Stimulated activated CD4-positive, alpha-beta T cell treated with anti-CD3 and anti-CD28 coated beads, Interleukin-4, amount 100 ng/mL, for 48 hours (primary cell): ENCODE measurements around the gene SPDYE16.
"Not testable (repeated sequence)": the region's sequence is repeated elsewhere in the genome, so short reads cannot be mapped to it uniquely, and the experiment has no call there.

Experiments
- DNase-seq, 2 donors: peaks; one replicate each; pipeline ENCODE4 v3.0.0-alpha.2; 2020; ENCODE audit warnings: low read depth in 2 of 2

SPDYE16 gene, protein sequence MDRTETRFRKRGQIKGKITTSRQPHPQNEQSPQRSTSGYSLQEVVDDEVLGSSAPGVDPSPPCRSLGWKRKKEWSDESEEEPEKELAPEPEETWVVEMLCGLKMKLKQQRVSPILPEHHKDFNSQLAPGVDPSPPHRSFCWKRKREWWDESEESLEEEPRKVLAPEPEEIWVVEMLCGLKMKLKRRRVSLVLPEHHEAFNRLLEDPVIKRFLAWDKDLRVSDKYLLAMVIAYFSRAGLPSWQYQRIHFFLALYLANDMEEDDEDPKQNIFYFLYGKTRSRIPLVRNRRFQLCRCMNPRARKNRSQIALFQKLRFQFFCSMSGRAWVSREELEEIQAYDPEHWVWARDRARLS

DNA sequence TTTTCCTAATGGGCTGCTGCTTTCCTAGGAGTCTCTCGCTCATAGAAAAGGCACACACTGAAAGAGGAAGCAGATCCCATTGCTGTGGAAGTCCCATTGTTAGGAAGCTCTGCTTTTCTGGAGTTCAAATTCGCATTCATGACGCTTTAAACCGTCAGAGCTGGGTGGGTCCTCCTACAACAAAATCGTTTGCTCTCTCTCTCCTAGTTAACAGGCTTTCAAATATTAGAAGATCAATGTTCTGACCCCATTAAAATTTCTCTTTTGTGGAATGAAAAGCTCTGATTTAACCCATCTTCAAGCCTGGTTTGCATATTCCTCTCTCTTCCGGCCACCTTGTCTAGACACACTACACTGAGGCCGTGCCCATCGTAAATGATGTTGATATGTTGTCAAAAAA is at the start of gene SPDYE16:
SPDYE16 (minus strand) TSS at position 101 of the 400 bp plus-strand sequence. CDS start 1,838 bp downstream, outside the sequence.
- DNase-seq: not testable (repeated sequence)

DNA sequence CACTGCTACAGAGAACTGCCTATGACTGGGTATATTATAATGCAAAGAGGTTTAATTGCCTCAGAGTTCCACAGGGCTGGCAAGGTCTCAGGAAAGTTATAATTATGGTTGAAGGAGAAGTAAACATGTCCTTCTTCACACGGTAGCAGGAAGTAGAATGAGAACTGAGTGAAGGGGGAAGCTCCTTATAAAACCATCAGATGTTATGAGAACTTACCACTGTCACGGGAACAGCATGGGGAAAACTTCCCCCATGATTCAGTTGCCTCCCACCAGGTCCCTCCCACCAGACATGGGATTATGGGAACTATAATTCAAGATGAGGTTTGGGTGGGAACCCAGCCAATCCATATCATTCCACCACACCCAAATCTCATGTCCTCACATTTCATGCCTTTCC is 49.6 kb upstream of the SPDYE16 start:
- not testable (repeated sequence) for DNase-seq

DNA sequence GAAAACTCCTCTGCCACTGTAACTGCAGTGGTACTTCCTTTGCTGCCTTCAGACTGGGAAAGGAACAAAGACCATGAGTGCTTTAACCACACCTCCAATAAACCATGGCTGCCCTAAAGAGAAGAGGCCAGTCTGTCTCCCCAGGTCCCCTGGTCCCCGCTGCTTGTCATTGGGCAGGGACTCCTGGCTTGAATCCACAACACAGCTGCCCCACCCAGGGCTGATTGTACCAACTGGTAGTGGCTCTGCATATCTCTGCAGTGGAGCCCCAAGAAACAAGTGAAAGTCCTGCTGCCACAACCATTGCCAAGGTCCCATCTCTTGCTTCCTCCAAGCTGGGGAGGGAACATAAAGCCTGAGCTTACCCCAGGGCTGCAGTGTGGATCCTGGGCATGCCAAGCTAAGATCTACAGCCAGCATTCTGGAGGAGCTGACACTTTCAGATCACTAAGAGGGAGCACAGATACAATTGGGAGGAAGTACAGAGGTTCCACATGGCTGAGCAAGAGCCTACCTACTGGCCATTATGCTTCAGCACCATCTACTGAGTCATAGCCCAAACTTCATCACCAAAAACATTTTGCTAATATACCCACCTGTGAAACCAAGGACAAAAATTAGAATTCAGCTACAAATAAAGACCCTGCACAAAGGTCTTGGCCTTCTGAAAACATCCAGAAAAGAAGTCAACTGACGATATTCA is 48.7 kb upstream of the SPDYE16 start:
- DNase-seq: not testable (repeated sequence)

DNA sequence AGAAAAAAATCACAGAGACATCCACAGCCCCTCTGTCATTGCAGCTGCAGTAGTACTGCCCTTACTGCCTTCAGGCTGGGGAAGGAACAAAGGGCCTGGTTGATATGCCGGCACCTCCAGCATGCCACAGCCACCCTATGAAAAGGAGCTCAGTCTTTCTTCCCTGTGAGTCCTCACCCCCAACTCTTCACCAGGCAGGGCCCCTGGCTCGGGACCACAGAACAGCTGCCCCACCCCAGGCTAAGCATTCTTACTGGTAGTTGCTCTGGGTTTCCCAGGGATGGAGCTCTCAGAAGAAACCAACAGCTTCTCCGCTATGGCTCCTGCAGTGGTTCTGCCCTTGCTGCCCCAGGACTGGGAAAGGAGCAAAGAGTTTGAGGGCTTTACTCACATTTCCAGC is 47.9 kb upstream of the SPDYE16 start:
- not testable (repeated sequence) for DNase-seq

DNA sequence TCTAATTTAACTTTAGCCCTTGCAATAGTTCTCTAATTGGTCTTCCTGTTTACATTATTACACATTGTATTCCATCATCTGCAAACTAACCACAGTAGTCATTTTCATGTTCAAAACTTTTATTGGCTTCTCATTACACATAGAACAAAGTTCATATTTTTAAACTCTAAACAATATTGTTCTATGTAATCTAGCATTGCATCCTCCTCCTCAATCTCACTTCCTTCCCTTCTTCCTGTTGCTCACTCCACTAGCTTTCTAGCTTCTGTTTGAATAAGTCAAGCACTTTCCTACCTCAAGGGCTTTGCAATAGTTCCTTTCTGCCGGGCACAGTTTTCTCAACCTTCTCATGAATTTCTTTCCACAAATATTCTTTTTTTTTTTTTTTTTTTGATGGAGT is 45.5 kb upstream of the SPDYE16 start:
- DNase-seq: not testable (repeated sequence)

DNA sequence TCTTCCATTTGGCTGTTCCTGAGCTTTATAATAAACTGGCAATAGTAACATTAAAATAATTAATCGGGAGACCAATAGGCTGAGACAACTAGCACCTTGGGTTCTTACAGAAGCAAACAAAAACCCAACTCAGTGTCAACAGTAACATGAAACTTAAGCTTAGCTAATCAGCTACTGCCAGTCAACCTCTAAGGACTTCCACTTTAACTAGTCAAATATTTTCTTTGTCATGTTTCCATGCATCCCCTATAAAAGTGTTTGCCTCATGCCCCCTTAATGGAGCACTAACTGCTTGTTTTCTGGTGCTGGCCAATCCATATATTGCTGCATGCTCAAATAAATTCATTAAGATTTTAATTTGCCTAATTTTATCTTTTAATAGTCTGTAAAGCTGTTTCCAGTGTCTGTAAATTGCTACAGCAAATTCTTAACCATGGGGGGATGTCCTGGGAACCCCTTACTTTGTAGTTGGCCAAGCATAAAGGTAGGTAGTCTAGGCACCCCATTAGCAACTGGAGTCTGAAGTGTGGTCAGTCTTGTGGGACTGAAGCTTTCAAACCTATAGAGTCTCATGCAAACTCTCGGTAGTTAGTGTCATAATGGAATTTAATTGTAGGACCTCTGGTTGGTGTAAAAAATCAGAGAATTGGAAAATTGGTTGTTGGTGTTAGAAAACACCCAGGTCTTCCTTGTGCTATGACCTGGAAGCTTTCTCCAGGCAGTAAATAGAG is 43.7 kb upstream of the SPDYE16 start:
- not testable (repeated sequence) for DNase-seq

DNA sequence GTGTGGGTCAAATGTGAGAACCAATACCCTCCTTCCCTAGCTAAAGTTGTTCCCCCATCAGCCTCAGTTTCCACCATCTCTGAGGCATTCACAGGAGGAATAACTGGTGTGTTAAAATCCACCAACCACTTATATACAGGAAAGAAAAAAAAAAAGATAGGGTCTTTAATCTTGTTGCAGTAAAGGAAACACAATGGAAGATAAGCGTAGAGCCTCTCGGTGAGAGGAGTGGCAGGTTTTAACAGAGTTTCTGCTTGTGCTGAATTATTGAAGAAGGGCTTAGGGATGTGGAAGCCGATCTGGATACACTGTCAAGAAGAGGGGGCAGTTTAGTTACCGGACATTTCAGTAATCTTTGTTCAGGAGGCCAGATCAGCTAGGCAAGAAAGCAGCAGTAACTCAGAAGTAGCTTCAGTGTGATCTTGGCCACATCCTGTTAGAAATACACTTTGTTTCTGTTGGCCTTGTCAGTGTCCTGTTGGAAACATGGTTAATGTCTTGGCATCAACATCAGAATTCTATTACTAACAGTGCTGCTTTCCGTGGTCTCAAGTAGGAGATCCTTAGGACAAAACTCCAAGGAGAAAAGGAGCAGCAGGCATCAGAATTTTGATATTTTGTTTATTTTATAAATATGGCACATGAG is 40.7 kb upstream of the SPDYE16 start:
- not testable (repeated sequence) for DNase-seq

DNA sequence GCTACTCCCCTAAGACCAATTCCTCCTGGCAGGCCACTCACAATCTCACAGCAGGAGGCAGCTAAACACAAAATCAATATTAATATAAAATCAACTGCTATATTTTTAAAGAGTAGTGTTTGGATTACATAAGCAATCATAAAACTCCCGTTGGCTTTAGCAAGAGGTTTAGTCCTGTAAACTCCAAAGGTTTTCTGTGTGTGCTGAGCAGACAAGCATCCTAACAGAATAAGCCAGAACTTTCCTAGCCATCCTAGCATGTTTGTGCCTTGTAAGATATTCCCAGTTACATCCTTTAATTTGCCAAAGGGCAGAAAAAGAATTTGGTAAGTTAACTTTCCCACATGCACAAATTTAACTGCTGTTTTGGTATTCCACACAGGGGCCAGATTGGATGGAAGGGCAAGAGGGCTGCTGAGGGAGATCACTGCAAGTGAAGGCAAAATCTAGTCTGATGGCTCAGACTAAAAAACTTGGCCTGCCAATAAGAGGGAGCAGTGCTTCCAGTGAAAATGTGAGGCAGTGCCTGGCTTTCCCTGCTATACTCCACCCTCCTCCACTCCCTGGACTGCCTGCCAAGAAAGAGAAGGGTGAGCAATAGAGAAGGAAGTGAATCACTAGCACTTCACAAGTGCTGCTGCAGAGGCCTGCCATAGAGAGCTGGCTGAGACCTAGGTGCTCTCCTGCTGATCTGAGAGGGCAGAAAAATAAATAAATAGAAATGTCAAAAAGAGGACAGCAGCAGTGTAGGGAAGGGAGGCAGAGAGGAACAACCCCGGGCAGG is 39.9 kb upstream of the SPDYE16 start:
- DNase-seq: peak in 1 of 2 donors; percentile 8

DNA sequence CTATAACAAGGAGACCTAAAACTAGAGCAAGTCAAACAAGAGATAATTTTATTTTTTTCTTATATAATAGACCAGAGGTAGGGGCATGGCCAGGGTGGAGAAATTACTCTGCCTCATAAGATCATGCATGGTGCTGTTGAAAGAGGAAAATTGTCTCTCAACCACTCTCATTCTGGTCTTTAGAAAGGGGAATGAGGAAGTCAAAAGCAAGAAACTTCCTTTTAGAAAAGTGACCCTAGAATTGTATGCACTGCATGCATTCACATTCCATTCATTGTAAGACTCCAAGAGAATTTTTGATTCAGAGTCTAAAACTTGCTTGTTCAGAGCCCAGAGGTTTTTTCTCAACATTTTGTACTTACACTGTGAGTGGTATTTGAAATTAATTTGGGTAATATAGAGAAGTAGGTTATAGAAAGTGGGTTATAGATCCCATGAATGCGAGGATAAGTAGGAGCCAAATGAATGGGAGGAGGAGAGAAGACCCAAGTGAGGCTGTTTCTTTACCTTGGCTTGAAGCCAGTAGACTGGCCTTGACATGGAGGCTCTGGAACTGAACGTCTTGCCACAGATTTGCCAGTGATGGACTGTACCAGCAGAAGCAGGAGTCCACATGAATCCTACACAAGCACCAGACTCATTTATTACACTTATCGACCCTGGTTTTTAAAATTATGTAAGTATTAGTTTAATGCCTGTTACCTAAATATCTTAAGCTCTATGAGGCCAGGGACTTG is 33.0 kb upstream of the SPDYE16 start:
- DNase-seq: not testable (repeated sequence)

DNA sequence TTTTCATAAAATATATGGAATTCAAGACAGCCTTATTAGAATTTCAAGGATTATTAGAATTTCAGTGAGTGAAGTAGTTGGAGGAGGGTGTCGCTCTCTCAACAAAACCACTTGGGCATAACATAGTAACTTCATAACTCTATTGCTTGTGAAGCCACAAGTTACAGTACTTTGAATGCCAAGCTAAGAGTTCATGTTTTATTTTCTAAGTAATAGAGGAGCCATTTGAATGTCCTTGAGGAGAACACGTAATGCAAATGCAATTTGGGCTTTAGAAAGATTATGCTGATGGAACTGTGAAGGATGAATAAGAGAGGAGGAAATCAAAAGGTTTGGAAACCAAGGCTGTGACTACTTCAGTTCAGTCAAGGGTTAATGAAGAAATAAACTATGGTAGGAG is 32.3 kb upstream of the SPDYE16 start:
- DNase-seq: not testable (repeated sequence)

DNA sequence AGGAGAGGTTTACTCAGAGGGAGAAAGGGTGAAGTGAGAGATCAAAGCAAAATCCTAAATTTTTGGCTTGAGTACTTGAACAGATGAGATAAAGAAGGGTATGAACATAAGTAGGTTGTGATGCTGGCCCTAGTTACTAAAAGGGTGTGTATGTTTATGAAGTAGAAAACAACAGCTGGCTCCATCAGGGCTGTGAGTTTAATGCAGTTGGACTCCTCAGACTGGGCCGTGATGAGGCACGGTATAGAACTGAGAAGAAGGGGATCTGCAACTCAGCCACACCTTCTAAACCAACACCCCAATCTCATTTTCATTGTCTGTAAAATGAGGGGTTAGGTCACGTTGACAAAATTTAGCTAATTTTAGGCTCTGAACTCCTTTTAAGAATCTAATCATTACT is 29.2 kb upstream of the SPDYE16 start:
- DNase-seq: not testable (repeated sequence)

DNA sequence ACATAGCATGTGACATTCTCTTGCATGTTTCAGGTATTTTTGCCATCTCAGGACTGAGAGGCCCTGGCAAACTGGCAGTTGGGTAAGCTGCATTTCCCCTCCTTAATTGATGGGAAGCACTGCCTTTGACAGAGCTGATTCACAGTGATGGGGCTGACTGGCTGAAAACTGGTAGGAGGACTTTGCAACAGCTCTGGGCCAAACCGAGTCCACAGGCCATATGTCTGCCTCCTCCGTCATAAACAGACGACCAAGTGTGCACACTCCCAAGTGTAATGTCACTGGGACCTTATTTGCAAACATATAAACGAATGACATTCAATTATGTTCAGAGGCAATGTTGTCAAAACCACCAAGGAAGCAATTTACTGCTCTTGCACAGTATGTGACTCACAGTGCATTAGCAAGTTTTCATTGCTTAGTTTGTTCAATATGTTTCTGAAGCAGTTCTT is 27.3 kb upstream of the SPDYE16 start:
- DNase-seq: not testable (repeated sequence)

DNA sequence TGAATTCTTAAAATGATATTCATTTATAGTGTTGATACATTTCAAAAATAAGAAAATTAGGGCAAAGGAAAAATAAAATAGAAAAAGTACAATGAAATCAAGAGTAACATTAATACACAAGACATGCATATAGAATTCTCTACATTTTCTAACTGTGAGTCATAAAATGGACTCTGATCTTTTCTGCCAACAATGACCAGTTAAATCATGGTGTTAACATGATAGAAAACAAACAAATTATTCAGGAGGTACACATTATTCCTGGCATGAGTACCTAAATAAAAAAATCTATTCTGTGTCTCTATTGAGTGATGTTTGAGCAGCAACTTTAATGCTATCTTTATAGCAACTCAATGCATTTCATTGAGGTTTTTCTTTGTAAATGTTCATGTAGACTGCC is 25.6 kb upstream of the SPDYE16 start:
- DNase-seq: not testable (repeated sequence)

DNA sequence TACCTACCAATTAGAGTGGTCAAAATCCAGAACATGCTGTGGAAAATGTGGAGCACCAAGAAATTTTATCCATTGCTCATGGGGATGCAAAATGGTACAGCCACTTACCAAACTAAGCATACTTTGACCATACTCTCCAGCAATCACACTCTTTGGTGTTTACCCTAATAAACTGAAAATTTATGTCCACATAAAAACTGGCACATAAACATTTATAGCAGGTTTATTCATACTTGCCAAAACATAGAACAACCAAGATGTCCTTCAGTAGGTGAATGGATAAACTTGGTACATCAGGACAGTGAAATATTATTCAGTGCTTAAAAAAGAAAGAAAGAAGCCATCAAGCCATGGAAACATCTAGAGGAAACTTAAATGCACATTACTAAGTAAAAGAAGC is 24.7 kb upstream of the SPDYE16 start:
- not testable (repeated sequence) for DNase-seq

DNA sequence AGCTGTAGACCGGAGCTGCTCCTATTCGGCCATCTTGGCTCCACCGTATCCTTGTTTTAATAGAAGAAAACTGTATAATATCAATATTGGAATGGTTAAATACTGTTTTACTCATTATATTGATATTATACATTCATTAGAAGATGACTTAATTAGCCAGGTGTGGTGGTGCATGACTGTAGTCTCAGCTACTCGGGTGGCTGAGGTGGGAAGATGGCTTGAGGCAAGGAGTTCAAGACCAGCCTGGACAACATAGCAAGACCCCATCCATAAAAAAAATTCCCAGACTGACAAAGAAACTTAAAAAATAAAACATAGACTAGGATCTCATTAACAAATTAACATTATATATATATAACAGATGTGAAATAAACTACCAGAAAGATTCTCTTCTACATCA is 24.2 kb upstream of the SPDYE16 start:
- DNase-seq: not testable (repeated sequence)

DNA sequence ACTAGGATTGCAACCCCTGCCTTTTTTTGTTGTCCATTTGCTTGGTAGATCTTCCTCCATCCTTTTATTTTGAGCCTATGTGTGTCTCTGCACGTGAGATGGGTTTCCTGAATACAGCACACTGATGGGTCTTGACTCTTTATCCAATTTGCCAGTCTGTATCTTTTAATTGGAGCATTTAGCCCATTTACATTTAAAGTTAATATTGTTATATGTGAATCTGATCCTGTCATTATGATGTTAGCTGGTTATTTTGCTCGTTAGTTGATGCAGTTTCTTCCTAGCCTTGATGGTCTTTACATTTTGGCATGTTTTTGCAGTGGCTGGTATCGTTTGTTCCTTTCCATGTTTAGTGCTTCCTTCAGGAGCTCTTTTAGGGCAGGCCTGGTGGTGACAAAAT is 21.9 kb upstream of the SPDYE16 start:
- not testable (repeated sequence) for DNase-seq

DNA sequence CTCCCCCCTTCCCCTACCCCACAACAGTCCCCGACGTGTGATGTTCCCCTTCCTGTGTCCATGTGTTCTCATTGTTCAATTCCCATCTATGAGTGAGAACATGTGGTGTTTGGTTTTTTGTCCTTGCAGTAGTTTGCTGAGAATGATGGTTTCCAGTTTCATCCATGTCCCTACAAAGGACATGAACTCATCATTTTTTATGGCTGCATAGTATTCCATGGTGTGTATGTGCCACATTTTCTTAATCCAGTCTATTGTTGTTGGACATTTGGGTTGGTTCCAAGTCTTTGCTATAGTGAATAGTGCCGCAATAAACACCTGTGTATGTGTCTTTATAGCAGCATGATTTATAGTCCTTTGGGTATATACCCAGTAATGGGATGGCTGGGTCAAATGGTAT is 18.2 kb upstream of the SPDYE16 start:
- DNase-seq: not testable (repeated sequence)

DNA sequence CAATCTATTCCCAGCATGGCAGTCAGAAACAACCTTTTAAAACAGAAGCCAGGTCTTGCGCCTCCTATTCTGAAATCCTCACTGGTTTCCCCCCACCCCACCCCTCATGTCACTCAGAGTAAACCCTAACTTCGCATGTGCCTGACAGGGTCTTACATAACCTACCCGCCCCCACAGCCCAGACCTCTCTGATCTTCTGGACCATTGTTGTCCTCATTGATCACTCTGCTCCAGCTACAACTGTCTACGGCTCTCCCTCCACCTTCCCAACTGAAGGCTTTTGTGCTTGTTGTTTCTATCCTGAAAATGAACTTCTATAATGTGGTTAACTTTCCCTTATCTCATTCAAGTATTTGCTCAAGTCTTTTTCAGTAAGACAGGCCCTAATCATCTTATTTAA is 17.1 kb upstream of the SPDYE16 start:
- DNase-seq: not testable (repeated sequence)

DNA sequence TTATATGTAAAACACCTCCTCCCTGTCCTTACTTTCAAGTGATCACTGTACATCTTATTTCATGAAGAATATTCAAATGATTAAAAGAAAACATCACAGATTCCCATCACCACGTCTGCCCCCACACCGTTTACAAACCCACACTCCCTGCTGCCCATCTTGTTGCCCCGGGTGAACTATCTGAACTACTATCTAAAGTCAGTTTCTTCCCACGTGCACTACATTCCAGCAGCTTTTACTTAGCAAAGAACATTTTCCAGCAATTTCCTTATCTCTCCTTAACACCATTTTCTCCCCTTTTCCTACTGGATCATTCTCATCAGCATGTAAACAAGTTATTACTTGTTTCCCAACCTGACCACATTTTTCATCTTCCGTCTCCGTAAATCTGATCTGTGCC is 16.6 kb upstream of the SPDYE16 start:
- DNase-seq: not testable (repeated sequence)

DNA sequence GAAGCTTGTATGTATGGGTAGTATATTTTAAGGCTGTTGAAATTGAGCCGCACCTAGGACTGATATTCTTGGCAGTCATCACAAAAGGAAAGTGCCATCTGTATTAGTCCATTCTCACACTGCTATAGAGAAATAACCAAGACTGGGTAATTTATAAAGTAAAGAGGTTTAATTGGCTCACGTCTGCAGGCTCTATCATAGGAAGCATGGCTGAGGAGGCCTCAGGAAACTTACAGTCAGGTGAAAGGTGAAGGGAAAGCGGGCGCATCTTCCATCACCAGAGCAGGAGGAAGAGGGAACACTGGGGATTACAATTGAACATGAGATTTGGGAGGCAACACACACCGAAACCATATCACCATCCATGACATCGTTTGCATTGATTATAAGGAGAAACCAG is 8.9 kb upstream of the SPDYE16 start:
- DNase-seq: not testable (repeated sequence)
